Nephron (organoid): ENCODE data around the gene HINT3.
A peak's percentile ranks its signal among the peaks of the same experiment; 100 is the strongest.
"Not testable (repeated sequence)": the region's sequence is repeated elsewhere in the genome, so short reads cannot be mapped to it uniquely, and the experiment has no call there.

Experiments used
- H3K27ac Mint-ChIP-seq, 3 experiments: 2 replicates each; pipeline ENCODE4 v1.8.0; 2020; ENCODE audit warnings: mixed read lengths in 3 of 3, mild to moderate bottlenecking in 2 of 3, moderate library complexity in 1 of 3
- H3K27me3 Mint-ChIP-seq: 2 replicates; pipeline ENCODE4 v1.8.0; 2021; ENCODE audit warnings: low read depth, mild to moderate bottlenecking, moderate library complexity, mixed read lengths
- H3K36me3 Mint-ChIP-seq: 2 replicates; pipeline ENCODE4 v1.8.0; 2020; ENCODE audit warnings: low read depth, mixed read lengths
- H3K4me1 Mint-ChIP-seq: 2 replicates; pipeline ENCODE4 v1.8.0; 2020; ENCODE audit warnings: mixed read lengths
- H3K4me3 Mint-ChIP-seq, 3 experiments: 2 replicates each; pipeline ENCODE4 v1.8.0; 2020; ENCODE audit warnings: mild to moderate bottlenecking in 3 of 3, mixed read lengths in 3 of 3, moderate library complexity in 2 of 3
- H3K9me3 Mint-ChIP-seq: 2 replicates; pipeline ENCODE4 v1.8.0; 2020; ENCODE audit warnings: mixed read lengths
- TF ChIP-seq, protein P1 (sequence below), 3 experiments: fragments of 200-600 bp; sonication (generic); IDR thresholded peaks; one replicate each; pipeline ENCODE4 v1.5.0; 2021; ENCODE audit warnings: antibody characterized with exemption in 3 of 3; ENCODE audit not compliant: unreplicated experiment in 3 of 3

The HINT3 gene

GRCh38 chr6:125970760-125971159, 14.2 kb downstream of the HINT3 start:
- no peaks in the 10 kb centered on the region for H3K27me3 Mint-ChIP-seq
- H3K4me1 Mint-ChIP-seq = no peaks in the 10 kb centered on the region
- no peak overlapping the region for H3K27ac Mint-ChIP-seq
- no peaks in the 10 kb centered on the region for H3K9me3 Mint-ChIP-seq
- H3K36me3 Mint-ChIP-seq = peaks cover 43% of the 10 kb centered on the region
- no peak overlapping the region for H3K4me3 Mint-ChIP-seq
- TF ChIP-seq, protein P1, sequence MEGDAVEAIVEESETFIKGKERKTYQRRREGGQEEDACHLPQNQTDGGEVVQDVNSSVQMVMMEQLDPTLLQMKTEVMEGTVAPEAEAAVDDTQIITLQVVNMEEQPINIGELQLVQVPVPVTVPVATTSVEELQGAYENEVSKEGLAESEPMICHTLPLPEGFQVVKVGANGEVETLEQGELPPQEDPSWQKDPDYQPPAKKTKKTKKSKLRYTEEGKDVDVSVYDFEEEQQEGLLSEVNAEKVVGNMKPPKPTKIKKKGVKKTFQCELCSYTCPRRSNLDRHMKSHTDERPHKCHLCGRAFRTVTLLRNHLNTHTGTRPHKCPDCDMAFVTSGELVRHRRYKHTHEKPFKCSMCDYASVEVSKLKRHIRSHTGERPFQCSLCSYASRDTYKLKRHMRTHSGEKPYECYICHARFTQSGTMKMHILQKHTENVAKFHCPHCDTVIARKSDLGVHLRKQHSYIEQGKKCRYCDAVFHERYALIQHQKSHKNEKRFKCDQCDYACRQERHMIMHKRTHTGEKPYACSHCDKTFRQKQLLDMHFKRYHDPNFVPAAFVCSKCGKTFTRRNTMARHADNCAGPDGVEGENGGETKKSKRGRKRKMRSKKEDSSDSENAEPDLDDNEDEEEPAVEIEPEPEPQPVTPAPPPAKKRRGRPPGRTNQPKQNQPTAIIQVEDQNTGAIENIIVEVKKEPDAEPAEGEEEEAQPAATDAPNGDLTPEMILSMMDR (IDR thresholded peaks at IDR 0.05; ENCODE audit: unreplicated experiment in 3 of 3) = no peak

DNA sequence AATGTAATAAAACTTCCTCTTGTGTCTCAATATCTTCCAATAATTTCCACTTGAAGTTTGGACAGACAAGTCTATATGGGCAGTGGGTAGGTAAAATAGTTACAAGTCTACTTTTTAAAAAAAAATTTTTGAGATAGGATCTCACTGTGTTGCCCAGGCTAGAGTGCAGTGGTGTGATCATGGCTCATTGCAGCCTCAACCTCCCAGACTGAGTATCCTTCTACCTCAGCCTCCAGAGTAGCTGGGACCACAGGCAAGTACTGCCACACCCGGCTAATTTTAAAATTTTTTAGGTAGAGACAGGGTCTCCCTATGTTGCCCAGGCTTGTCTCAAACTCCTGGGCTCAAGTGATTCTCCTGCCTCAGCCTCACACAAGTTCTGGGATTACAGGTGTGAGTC, 15.9 kb downstream of the HINT3 start:
- not testable (repeated sequence) for H3K27ac Mint-ChIP-seq, H3K4me1 Mint-ChIP-seq, H3K27me3 Mint-ChIP-seq, H3K9me3 Mint-ChIP-seq, H3K4me3 Mint-ChIP-seq
- H3K36me3 Mint-ChIP-seq = peaks cover 42% of the 10 kb centered on the region

DNA sequence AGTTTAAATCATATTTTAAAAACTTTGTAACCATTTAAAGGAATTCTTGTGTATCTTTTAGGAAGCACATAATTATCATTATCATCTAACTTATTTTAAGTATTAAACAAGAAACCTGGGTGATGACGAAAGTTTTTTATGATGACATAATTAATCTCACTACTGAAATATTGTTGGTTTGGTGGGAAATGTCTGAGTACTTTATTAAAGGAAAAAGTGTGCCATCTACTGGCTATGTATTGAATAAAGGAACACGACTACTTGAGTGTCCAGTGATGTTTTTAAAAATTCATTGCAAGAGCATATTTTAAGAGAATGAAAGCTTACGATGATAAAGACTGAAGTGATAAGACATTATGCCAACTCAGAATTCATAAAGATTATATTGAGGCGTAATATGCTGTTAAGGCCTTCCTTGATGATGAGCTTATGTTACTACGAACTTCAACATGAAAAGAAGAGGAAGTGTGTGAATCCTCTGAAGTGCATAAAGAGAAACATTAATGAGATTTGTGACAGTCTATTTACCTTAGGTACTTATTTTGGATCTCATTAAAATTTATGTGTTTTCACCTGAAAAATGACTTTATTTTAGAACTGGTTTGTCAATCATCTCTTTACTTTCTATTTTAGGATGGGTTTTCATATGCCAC, 17.8 kb downstream of the HINT3 start:
- TF ChIP-seq, protein P1 (IDR thresholded peaks at IDR 0.05; ENCODE audit: unreplicated experiment in 3 of 3) = peak; percentile 52 to 67 (median 55)
- Mint-ChIP-seq H3K27me3 (no peaks in the 10 kb centered on the region), H3K9me3 (no peaks in the 10 kb centered on the region), H3K27ac (no peak overlapping the region), H3K4me1 (no peaks in the 10 kb centered on the region), H3K36me3 (peaks cover 30% of the 10 kb centered on the region), H3K4me3 (no peak overlapping the region)

DNA sequence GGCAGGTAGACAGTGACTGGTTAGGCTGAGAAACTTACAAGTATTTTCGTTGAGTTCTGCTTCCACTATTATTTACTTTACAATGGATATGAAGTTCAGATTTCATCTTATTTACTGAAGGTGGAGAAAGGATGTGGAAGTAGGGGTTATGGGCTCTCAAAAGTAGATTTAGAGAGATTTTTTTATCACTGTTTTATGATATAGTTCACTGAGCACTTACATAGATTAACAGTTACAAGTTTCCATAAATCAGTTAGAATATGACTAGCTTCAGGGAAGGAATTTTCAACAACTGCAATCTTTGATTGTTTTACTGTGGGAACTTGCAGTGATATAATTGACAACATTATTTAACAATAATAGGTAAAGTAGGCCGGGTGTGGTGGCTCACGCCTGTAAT, 22.5 kb downstream of the HINT3 start:
- Mint-ChIP-seq H3K9me3 (no peaks in the 10 kb centered on the region), H3K4me1 (peaks cover 2% of the 10 kb centered on the region)
- TF ChIP-seq, protein P1 (IDR thresholded peaks at IDR 0.05; ENCODE audit: unreplicated experiment in 3 of 3) = no peak

GRCh38 chr6:125981571-125982185, 25.1 kb downstream of the HINT3 start:
- H3K27ac Mint-ChIP-seq = no peak overlapping the region
- H3K4me3 Mint-ChIP-seq = no peak overlapping the region
- H3K4me1 Mint-ChIP-seq = peaks cover 3% of the 10 kb centered on the region
- H3K27me3 Mint-ChIP-seq = no peaks in the 10 kb centered on the region
- TF ChIP-seq, protein P1 (IDR thresholded peaks at IDR 0.05; ENCODE audit: unreplicated experiment in 3 of 3) = no peak
- no peaks in the 10 kb centered on the region for H3K9me3 Mint-ChIP-seq
- peaks cover 13% of the 10 kb centered on the region for H3K36me3 Mint-ChIP-seq

More for the DNA sequence above, 22.5 kb downstream of the HINT3 start:
- H3K27me3 Mint-ChIP-seq = no peaks in the 10 kb centered on the region
- H3K36me3 Mint-ChIP-seq = peaks cover 21% of the 10 kb centered on the region
- H3K27ac Mint-ChIP-seq = no peak overlapping the region
- H3K4me3 Mint-ChIP-seq = no peak overlapping the region

- no peaks in the 10 kb centered on the region for H3K27me3 Mint-ChIP-seq
- H3K4me1 Mint-ChIP-seq = peaks cover 3% of the 10 kb centered on the region
- TF ChIP-seq, protein P1 (IDR thresholded peaks at IDR 0.05; ENCODE audit: unreplicated experiment in 3 of 3) = no peak
- H3K36me3 Mint-ChIP-seq = peaks cover 7% of the 10 kb centered on the region
- H3K4me3 Mint-ChIP-seq = no peak overlapping the region
- H3K9me3 Mint-ChIP-seq = no peaks in the 10 kb centered on the region
- no peak overlapping the region for H3K27ac Mint-ChIP-seq
These were observed 26.8 kb downstream of the HINT3 start for GRCh38 chr6:125983246-125983945.
